Measurements from ENCODE around the gene GRID1. TPM values are rescaled to one million over a fixed set of nuclear protein-coding genes. Genes with fewer than 3 reads are reported as not detected.

Gene GRID1
- total RNA-seq, 1 donor from 2014 or later = 0.75 TPM

- H2AFZ ChIP-seq (ENCODE audit: low read depth, low read length) = no peak overlapping the region
- Mint-ChIP-seq H3K36me3 (ENCODE audit: low read depth, unreplicated experiment) (no peaks in the 10 kb centered on the region), H3K27ac (ENCODE audit: unreplicated experiment) (no peak overlapping the region), H3K9me3 (ENCODE audit: unreplicated experiment) (peaks cover 3% of the 10 kb centered on the region), H3K4me1 (ENCODE audit: low read depth, unreplicated experiment) (no peaks in the 10 kb centered on the region), H3K27me3 (ENCODE audit: low read depth, unreplicated experiment) (no peaks in the 10 kb centered on the region), H3K4me3 (ENCODE audit: unreplicated experiment) (no peak overlapping the region)
- no peak overlapping the region for H3K4me2 ChIP-seq (ENCODE audit: low read length)
- H3K36me3 ChIP-seq (ENCODE audit: insufficient read depth, low read length) = no peaks in the 10 kb centered on the region
- H3K9me3 ChIP-seq (ENCODE audit: insufficient read depth, low read depth, low read length) = no peaks in the 10 kb centered on the region
- no peaks in the 10 kb centered on the region for H3K27me3 ChIP-seq (ENCODE audit: insufficient read depth, low read length)
- H4K20me1 ChIP-seq (ENCODE audit: insufficient read depth, low read length) = no peaks in the 10 kb centered on the region
- no peaks in the 10 kb centered on the region for H3K4me1 ChIP-seq (ENCODE audit: insufficient read depth, low read length)
- no peak overlapping the region for H3K27ac ChIP-seq (ENCODE audit: low read depth, low read length)
- H3K4me3 ChIP-seq (ENCODE audit: insufficient read depth, low read depth, low read length) = no peak overlapping the region
- H3K79me2 ChIP-seq (ENCODE audit: insufficient read depth, low read length) = no peaks in the 10 kb centered on the region
- TF ChIP-seq CTCF (IDR thresholded peaks at IDR 0.05; ENCODE audit: insufficient read depth, low read depth, low read length) = no peak
- no peak for TF ChIP-seq EZH2 (IDR thresholded peaks at IDR 0.05; ENCODE audit: insufficient read depth, low read length)
- no peak for FAIRE-seq
- no peak for DNase-seq (ENCODE audit: low read depth)
- H3K9ac ChIP-seq (ENCODE audit: low read length) = no peak overlapping the region
These were observed 763.9 kb downstream of the GRID1 start for GRCh38 chr10:85602713-85603112.

- Histone ChIP-seq H3K27me3 (ENCODE audit: insufficient read depth, low read length) (no peaks in the 10 kb centered on the region), H4K20me1 (ENCODE audit: insufficient read depth, low read length) (no peaks in the 10 kb centered on the region), H2AFZ (ENCODE audit: low read depth, low read length) (no peak overlapping the region), H3K9me3 (ENCODE audit: insufficient read depth, low read depth, low read length) (no peaks in the 10 kb centered on the region), H3K36me3 (ENCODE audit: insufficient read depth, low read length) (no peaks in the 10 kb centered on the region), H3K4me3 (ENCODE audit: insufficient read depth, low read depth, low read length) (no peak overlapping the region), H3K4me1 (ENCODE audit: insufficient read depth, low read length) (no peaks in the 10 kb centered on the region), H3K9ac (ENCODE audit: low read length) (no peak overlapping the region), H3K27ac (ENCODE audit: low read depth, low read length) (no peak overlapping the region), H3K4me2 (ENCODE audit: low read length) (no peak overlapping the region), H3K79me2 (ENCODE audit: insufficient read depth, low read length) (no peaks in the 10 kb centered on the region)
- no peaks in the 10 kb centered on the region for H3K4me1 Mint-ChIP-seq (ENCODE audit: low read depth, unreplicated experiment)
- FAIRE-seq (no peak), DNase-seq (ENCODE audit: low read depth) (no peak)
- no peak overlapping the region for H3K27ac Mint-ChIP-seq (ENCODE audit: unreplicated experiment)
- peaks cover 3% of the 10 kb centered on the region for H3K27me3 Mint-ChIP-seq (ENCODE audit: low read depth, unreplicated experiment)
- H3K36me3 Mint-ChIP-seq (ENCODE audit: low read depth, unreplicated experiment) = no peaks in the 10 kb centered on the region
- TF ChIP-seq EZH2 (IDR thresholded peaks at IDR 0.05; ENCODE audit: insufficient read depth, low read length) = no peak
- TF ChIP-seq CTCF (IDR thresholded peaks at IDR 0.05; ENCODE audit: insufficient read depth, low read depth, low read length) = no peak
- peaks cover under 1% of the 10 kb centered on the region for H3K9me3 Mint-ChIP-seq (ENCODE audit: unreplicated experiment)
- H3K4me3 Mint-ChIP-seq (ENCODE audit: unreplicated experiment) = no peak overlapping the region
These were observed 764.3 kb downstream of the GRID1 start for GRCh38 chr10:85602306-85602705.

- no peak overlapping the region for H3K27ac Mint-ChIP-seq (ENCODE audit: unreplicated experiment)
- no peak overlapping the region for H3K4me2 ChIP-seq (ENCODE audit: low read length)
- H3K9me3 Mint-ChIP-seq (ENCODE audit: unreplicated experiment) = no peaks in the 10 kb centered on the region
- no peaks in the 10 kb centered on the region for H3K79me2 ChIP-seq (ENCODE audit: insufficient read depth, low read length)
- H3K4me1 ChIP-seq (ENCODE audit: insufficient read depth, low read length) = no peaks in the 10 kb centered on the region
- no peaks in the 10 kb centered on the region for H3K9me3 ChIP-seq (ENCODE audit: insufficient read depth, low read depth, low read length)
- H3K27me3 ChIP-seq (ENCODE audit: insufficient read depth, low read length) = no peaks in the 10 kb centered on the region
- no peaks in the 10 kb centered on the region for H3K36me3 ChIP-seq (ENCODE audit: insufficient read depth, low read length)
- H4K20me1 ChIP-seq (ENCODE audit: insufficient read depth, low read length) = no peaks in the 10 kb centered on the region
- no peak overlapping the region for H3K27ac ChIP-seq (ENCODE audit: low read depth, low read length)
- H3K36me3 Mint-ChIP-seq (ENCODE audit: low read depth, unreplicated experiment) = no peaks in the 10 kb centered on the region
- DNase-seq (ENCODE audit: low read depth) (no peak), FAIRE-seq (no peak)
- H2AFZ ChIP-seq (ENCODE audit: low read depth, low read length) = no peak overlapping the region
- no peak overlapping the region for H3K4me3 Mint-ChIP-seq (ENCODE audit: unreplicated experiment)
- TF ChIP-seq EZH2 (IDR thresholded peaks at IDR 0.05; ENCODE audit: insufficient read depth, low read length) (no peak), CTCF (IDR thresholded peaks at IDR 0.05; ENCODE audit: insufficient read depth, low read depth, low read length) (no peak)
- no peak overlapping the region for H3K9ac ChIP-seq (ENCODE audit: low read length)
- H3K27me3 Mint-ChIP-seq (ENCODE audit: low read depth, unreplicated experiment) = peaks cover 3% of the 10 kb centered on the region
- H3K4me1 Mint-ChIP-seq (ENCODE audit: low read depth, unreplicated experiment) = no peaks in the 10 kb centered on the region
- no peak overlapping the region for H3K4me3 ChIP-seq (ENCODE audit: insufficient read depth, low read depth, low read length)
These were observed 765.1 kb downstream of the GRID1 start for GRCh38 chr10:85601526-85601925.
